IPS-15b (cell line): ENCODE measurements around the gene PLET1.

ENCODE experiments used
- H3K27me3 ChIP-seq: one replicate; pipeline ENCODE4 v1.6.1; 2013; ENCODE audit warnings: low read length; ENCODE audit not compliant: control insufficient read depth, insufficient read depth
- H3K36me3 ChIP-seq: one replicate; pipeline ENCODE4 v1.6.1; 2013; ENCODE audit warnings: low read length; ENCODE audit not compliant: control insufficient read depth, insufficient read depth
- H3K4me1 ChIP-seq: one replicate; pipeline ENCODE4 v1.6.1; 2013; ENCODE audit warnings: mild to moderate bottlenecking, low read length; ENCODE audit not compliant: control insufficient read depth, insufficient read depth
- H3K4me3 ChIP-seq: one replicate; pipeline ENCODE4 v1.5.1; 2013; ENCODE audit warnings: low read depth, low read length
- H3K9ac ChIP-seq: one replicate; pipeline ENCODE4 v1.6.1; 2013; ENCODE audit warnings: low read depth, mild to moderate bottlenecking, low read length
- H3K9me3 ChIP-seq: one replicate; pipeline ENCODE4 v1.6.1; 2013; ENCODE audit warnings: mild to moderate bottlenecking, low read length; ENCODE audit not compliant: control insufficient read depth, insufficient read depth

Gene PLET1, protein sequence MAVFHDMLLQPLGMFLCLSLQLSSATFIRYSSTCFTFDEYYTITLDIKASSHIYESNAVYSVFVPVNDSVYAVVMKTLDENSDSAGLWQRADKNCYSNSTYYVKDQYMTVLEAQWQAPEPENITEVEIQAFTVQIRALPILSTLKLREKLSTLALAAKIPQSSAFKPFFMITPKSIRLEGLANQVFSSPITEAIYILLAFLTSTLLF

DNA sequence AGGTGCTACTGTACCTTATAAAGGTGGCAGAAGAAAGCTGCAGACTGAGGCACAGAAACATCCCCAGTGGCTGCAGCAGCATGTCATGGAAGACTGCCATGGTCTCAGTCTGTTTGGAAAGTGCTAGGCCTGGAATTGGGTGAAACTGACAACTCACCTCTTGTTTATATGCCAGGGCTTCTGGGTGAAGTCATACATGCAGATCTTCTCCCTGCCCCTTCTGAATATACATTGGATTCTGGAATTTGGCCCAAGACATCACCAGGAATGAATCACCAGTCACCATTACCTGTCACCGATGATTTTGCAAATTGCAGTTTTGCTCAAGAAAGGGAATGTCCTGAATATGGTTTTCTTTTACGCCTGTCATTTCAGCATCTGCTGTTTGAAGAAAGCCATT, at the start of gene PLET1:
PLET1 (minus strand) TSS at position 371 of the 400 bp plus-strand sequence; CDS start at position 100, 271 bp downstream.
- Histone ChIP-seq H3K9ac (no peak within 1 kb of the TSS), H3K27me3 (no peaks in the 10 kb centered on the region), H3K4me3 (no peak within 1 kb of the TSS), H3K4me1 (no peaks in the 10 kb centered on the region), H3K9me3 (no peaks in the 10 kb centered on the region), H3K36me3 (no peaks in the 10 kb centered on the region)

DNA sequence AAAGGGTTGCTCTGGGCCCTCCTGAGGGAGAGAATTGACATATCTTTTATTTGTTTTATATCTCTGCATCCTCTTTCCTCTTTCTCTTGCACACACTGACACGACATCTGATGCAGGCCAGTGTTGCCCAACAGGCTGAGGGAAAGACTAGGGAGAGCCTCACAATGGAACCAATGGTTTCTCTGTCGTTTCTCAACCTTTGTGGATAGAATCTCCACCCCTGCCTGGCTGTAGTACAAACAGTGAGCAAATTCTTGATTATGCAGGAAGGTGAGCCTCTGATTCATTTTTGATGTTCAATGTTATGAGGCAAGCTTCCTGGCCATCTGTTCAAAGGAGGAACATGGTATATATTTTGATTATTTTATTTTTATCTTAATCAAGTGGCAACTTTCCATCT, 49.8 kb upstream of the PLET1 start:
- no peak overlapping the region for H3K4me3 ChIP-seq
- no peaks in the 10 kb centered on the region for H3K9me3 ChIP-seq
- H3K4me1 ChIP-seq = no peaks in the 10 kb centered on the region
- no peak overlapping the region for H3K9ac ChIP-seq
- H3K27me3 ChIP-seq = no peaks in the 10 kb centered on the region
- H3K36me3 ChIP-seq = no peaks in the 10 kb centered on the region

DNA sequence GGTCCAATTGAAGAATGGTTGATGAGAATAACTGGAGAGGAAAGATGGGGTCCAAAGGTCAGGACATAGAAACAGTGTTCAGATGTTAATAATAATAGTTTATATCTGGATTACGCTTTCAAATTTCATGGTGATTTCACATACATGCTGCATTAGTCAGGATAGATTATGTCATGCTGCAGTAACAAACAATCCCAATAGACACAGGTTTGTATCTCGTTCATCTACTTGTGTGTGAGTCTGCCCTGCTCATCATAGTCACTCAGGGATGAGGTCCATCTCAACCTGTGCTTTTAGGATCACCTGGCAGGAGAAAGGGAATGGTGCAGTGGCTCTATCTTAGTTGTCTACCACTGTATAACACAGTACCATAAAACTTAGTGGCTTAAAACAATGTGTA, 48.0 kb upstream of the PLET1 start:
- Histone ChIP-seq H3K27me3 (no peaks in the 10 kb centered on the region), H3K9ac (no peak overlapping the region), H3K9me3 (no peaks in the 10 kb centered on the region), H3K36me3 (no peaks in the 10 kb centered on the region), H3K4me3 (no peak overlapping the region), H3K4me1 (no peaks in the 10 kb centered on the region)

DNA sequence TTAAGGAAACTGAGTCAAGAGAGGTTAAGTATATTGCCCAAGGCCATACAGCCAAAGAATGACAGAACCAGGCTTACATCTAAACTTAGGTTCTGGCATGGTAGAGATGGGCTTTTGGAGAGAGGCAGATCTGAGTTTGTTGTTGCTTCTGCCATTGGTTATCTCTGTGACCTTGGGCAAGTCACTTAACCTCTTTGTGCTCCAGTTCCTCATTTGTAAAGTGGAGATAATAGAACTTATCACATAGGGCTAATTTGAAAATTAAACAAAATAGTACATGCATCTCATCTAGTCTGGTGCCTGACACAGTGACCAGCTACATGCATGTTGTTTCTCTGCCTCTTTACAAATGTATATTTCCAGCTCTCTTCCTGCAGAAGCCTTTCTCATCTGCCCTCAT, 47.0 kb upstream of the PLET1 start:
- Histone ChIP-seq H3K4me3 (no peak overlapping the region), H3K27me3 (no peaks in the 10 kb centered on the region), H3K9me3 (no peaks in the 10 kb centered on the region), H3K4me1 (peaks cover under 1% of the 10 kb centered on the region), H3K36me3 (no peaks in the 10 kb centered on the region), H3K9ac (no peak overlapping the region)

DNA sequence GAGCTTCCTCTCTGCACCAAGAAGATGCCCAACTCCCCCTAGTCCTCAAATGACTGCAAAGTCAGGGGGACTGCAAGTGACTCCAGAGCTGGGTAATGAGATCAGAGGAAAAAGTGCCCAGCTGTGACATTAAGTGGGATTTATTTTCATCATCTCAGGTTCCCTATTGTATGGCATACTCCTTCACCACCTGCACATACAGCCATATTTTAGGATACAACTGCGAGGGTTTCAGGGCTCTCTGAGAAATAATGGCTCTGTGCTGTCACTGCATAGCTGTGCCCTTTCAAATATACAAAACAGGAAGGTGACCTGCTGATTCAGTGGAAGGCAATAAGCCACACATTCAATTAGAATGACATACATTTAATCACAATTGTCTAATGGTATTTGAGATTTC, 45.6 kb upstream of the PLET1 start:
- Histone ChIP-seq H3K9ac (no peak overlapping the region), H3K36me3 (no peaks in the 10 kb centered on the region), H3K4me3 (no peak overlapping the region), H3K27me3 (no peaks in the 10 kb centered on the region), H3K4me1 (peaks cover 7% of the 10 kb centered on the region), H3K9me3 (no peaks in the 10 kb centered on the region)

DNA sequence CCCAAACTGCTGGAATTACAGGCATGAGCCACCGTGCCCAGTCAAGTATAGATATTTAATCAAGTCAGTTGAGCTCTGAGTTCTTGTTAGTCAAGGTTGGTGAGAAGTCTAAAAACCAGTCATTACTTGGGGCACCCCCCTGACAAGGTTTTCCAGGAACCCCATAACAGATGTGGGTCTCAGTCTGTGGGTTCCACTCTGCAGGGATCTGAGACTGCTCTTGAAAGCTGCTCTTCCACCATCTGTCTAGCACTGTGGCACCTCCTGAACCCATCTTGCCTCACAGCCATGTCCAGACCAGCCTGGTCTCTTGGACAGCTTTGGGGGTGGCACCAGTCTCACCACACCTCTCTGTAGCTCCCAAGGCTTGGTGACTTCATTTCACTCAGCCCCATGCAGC, 44.3 kb upstream of the PLET1 start:
- Histone ChIP-seq H3K27me3 (no peaks in the 10 kb centered on the region), H3K9ac (no peak overlapping the region), H3K4me1 (peaks cover 12% of the 10 kb centered on the region), H3K9me3 (no peaks in the 10 kb centered on the region), H3K36me3 (no peaks in the 10 kb centered on the region), H3K4me3 (no peak overlapping the region)

DNA sequence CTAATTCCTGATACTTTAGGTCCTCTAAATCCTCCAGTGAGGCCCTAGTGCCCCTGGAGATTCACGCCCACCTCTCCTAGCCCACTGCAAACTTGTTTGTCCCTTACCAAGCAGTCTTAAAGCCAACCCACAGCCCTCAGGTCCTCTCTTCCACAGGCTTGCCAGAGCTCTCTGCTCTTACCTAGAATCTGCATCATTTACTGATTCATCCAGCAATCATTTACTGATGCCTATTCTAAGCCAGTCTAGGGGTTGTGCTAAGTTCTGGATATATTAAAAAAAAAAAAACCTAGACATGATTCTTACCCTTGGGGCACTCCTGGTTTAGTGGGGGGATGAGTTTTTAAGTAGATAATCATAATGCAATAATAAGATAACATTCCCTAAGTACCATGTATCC, 43.0 kb upstream of the PLET1 start:
- Histone ChIP-seq H3K9ac (no peak overlapping the region), H3K27me3 (no peaks in the 10 kb centered on the region), H3K4me1 (peaks cover 12% of the 10 kb centered on the region), H3K4me3 (no peak overlapping the region), H3K36me3 (no peaks in the 10 kb centered on the region), H3K9me3 (no peaks in the 10 kb centered on the region)

DNA sequence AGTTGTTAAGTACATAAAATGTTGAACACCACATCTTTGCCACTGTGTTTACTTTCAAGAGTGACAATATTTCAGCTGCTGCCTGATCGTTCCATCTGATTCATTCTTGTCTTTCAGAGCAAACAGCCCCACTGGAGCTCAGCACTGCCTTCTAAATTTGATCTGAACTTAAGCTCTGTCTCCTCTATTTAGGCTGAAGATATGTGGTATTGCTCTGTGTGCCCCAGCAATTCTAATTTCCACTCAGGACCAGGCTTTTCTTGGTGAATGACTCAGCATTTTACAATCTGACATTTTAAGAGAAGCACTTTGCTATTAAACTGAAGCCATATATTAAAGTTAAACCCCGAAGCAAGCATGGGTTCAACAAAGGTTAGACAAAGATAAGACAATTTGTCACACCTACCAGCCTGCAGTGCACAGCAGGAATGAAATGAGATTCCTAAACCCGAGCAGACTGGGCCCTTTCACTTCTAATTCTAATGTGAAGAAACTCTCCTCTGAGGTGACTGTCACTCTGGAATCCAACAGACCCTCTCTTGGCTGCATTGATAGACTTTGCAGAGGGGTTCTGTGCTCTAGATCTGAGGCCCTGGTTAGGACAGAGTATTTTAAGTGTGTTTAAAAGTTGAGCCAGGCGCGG, 41.7 kb upstream of the PLET1 start:
- Histone ChIP-seq H3K9ac (no peak overlapping the region), H3K4me1 (peaks cover 12% of the 10 kb centered on the region), H3K4me3 (no peak overlapping the region), H3K9me3 (no peaks in the 10 kb centered on the region), H3K36me3 (no peaks in the 10 kb centered on the region), H3K27me3 (no peaks in the 10 kb centered on the region)

DNA sequence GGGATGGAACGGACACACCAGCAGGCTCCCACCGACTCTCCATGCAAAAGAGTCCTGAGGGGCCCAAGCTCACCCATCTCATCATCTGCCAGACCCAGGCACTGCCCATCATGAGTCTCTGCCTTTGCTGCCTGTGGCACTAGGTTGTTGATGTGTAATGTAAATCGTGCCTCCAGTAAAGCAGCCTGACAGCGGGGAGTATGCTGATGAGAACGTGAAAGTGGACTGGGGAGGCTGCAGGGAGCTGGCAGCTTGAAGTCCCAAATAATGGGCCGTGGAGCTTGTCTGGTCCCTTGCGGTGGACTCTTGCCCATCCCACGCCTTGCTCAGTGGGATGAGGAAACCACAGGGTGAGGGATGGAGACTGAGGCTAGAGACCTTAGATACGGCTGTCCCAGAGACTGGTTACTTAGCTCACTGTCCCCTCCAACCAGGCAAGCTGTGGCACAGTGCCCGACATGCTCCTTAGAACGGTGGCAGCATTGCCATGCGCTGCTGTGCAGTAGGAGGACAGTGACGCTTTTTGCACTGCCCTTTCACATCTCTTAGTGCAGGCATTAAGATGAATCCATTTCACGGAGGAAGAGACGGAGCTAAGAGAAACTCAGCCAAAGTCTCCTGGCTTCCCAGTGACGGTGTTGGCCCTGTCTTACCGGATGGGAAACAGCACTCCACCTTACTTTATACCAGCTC, 39.6 kb upstream of the PLET1 start:
- H3K9me3 ChIP-seq = no peaks in the 10 kb centered on the region
- H3K4me1 ChIP-seq = peaks cover 12% of the 10 kb centered on the region
- H3K9ac ChIP-seq = no peak overlapping the region
- no peaks in the 10 kb centered on the region for H3K36me3 ChIP-seq
- no peak overlapping the region for H3K4me3 ChIP-seq
- H3K27me3 ChIP-seq = no peaks in the 10 kb centered on the region

DNA sequence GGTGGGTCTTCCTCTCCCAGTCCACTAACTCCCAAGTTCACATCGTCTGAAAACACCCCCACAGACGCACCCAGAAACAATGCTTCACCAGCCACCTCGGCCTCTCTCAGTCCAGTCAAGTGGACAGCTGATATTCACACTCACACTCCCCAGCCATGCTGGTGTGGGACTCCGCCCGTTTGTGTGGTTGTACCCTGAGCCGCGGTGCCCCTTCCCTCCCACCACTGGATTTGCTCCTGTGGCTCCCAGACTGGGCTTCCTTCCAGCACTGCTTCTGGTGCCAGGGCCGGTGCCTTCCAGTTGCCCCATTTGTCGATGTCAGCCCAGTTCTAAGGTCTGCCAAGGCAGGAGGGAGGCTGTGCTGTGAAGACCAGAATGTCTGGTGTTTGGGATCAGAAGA, 37.9 kb upstream of the PLET1 start:
- peaks cover 12% of the 10 kb centered on the region for H3K4me1 ChIP-seq
- no peak overlapping the region for H3K4me3 ChIP-seq
- no peaks in the 10 kb centered on the region for H3K27me3 ChIP-seq
- H3K36me3 ChIP-seq = no peaks in the 10 kb centered on the region
- H3K9me3 ChIP-seq = no peaks in the 10 kb centered on the region
- no peak overlapping the region for H3K9ac ChIP-seq

DNA sequence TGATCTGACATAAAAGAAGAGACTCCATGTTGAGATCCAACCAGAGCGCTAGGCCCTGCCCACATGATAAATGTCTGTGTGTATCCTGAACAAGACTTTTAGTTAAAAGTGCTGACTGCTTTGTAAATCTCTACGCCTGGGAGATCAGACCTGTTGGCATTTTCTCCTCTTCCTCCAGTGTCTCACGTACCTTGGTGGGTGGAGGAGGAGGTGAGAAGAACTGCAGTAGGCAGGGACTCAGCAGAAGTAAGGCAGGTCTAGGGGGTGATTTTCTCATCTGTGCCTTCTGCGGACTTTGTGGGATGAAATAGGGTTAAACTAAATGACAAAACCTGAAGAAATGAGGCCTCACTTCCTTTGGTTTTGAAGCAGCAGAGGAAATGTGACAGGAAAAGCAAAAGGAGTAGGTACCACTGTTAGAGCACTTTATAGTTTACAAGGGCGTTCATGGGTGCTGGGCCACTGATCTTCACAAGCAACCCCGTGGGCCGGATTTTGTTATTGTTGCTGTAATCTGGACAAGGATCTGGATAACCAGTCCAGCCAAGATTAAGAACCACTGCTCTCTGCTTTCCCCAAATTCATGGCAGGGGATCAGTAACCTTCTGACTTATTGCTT, 36.7 kb upstream of the PLET1 start:
- Histone ChIP-seq H3K9me3 (no peaks in the 10 kb centered on the region), H3K4me1 (peaks cover 9% of the 10 kb centered on the region), H3K9ac (no peak overlapping the region), H3K36me3 (no peaks in the 10 kb centered on the region), H3K4me3 (no peak overlapping the region), H3K27me3 (no peaks in the 10 kb centered on the region)

DNA sequence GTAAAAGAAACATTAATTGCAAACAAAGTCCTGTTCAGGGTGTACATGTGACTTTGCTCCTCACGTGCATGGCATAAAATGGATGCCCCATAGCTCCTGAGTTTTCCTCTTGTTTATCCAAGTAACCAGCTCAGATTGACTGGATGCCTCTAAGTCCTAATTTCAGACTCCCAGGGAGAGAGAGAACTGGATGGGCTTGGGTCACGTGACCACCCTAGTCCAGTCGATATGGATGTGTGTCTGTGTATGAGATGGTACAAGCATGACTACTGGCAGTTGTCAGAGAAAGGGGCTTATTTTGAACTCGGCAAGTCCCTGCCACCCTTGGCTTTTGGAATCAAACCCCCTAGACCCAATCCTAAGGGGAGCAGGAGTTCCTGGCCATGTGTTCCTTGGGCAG, 35.4 kb upstream of the PLET1 start:
- H3K9me3 ChIP-seq = no peaks in the 10 kb centered on the region
- H3K27me3 ChIP-seq = peaks cover 8% of the 10 kb centered on the region
- no peak overlapping the region for H3K4me3 ChIP-seq
- no peaks in the 10 kb centered on the region for H3K36me3 ChIP-seq
- H3K4me1 ChIP-seq = peaks cover 5% of the 10 kb centered on the region
- no peak overlapping the region for H3K9ac ChIP-seq
